Neural progenitor cell (in vitro differentiated cells): ENCODE measurements around the gene IMPACT.

Experiments
- CTCF ChIP-seq: fragments of 200-600 bp; sonication (generic); IDR thresholded peaks from 2 replicates; pipeline ENCODE4 v1.5.1; 2017; ENCODE audit warnings: antibody characterized with exemption, mild to moderate bottlenecking
- EZH2 ChIP-seq: fragments of 200-600 bp; sonication (generic); IDR thresholded peaks from 2 replicates; pipeline ENCODE4 v1.6.1; 2017; ENCODE audit warnings: antibody characterized with exemption, mild to moderate bottlenecking, moderate library complexity
- EZH2phosphoT487 ChIP-seq: fragments of 200-600 bp; sonication (generic); IDR thresholded peaks from 2 replicates; pipeline ENCODE4 v1.6.1; 2017; ENCODE audit warnings: antibody characterized with exemption

GRCh38 chr18:24397694-24398368 is 28.6 kb upstream of the IMPACT start, which contains the start of gene OSBPL1A:
- no peak for TF ChIP-seq EZH2
- TF ChIP-seq CTCF, result no peak
- peak; percentile 33 for TF ChIP-seq EZH2phosphoT487
